Right lobe of liver (tissue), 4 donors: ENCODE results near the gene MGAT2.

Experiments
- CTCF ChIP-seq, 4 donors: fragments of 200-600 bp in 3 of 4; fragments of 450-650 bp in 1 of 4; IDR thresholded peaks; one replicate each; pipeline versions ENCODE4 v1.5.1 to v1.8.0; 2016 to 2022; ENCODE audit warnings: antibody characterized with exemption in 4 of 4, mild to moderate bottlenecking in 2 of 4
- POLR2A ChIP-seq: fragments of 450-650 bp; IDR thresholded peaks from one replicate; pipeline ENCODE4 v1.6.1; 2017; ENCODE audit warnings: antibody characterized with exemption, mild to moderate bottlenecking
- donor health status: DM: no; HTN: no; CAD: no.
- donor health status: DM: no; HTN: no; CAD: no.
- donor health status: DM: no; HTN: yes; CAD: no.

- TF ChIP-seq CTCF (IDR thresholded peaks at IDR 0.05) (peak in 2 of 4 donors; percentile 16 to 29), POLR2A (peak; percentile 99)
Observed at GRCh38 chr14:49620182-49621113, at the start of gene MGAT2, which contains the start of gene RPL36AL.
